GDM1 (cell line): Measurements from ENCODE around the gene RRP12.

Experiments used
- DNase-seq: peaks from one replicate; lab custom pipeline; 2025; lab: John Stamatoyannopoulos, UW

Gene RRP12

GRCh38 chr10:97335188-97335619 lies 65.9 kb downstream of the RRP12 start:
- no peak for DNase-seq

- peak; percentile 88 for DNase-seq
Observed at GRCh38 chr10:97334370-97335175, 66.6 kb downstream of the RRP12 start, which contains the start of gene FRAT2. FRAT2 (minus strand) TSS chr10:97334729; CDS start chr10:97334572, 157 bp downstream.

GRCh38 chr10:97333601-97334369 lies 67.4 kb downstream of the RRP12 start:
- peak; percentile 29 for DNase-seq

- DNase-seq = no peak
Observed at GRCh38 chr10:97333351-97333600, 67.9 kb downstream of the RRP12 start.

- DNase-seq = no peak
Observed at GRCh38 chr10:97332591-97333350, 68.4 kb downstream of the RRP12 start.

GRCh38 chr10:97331153-97331703 lies 69.9 kb downstream of the RRP12 start:
- DNase-seq = no peak

GRCh38 chr10:97329766-97330165 lies 71.4 kb downstream of the RRP12 start:
- DNase-seq = no peak

- DNase-seq = no peak
Observed at GRCh38 chr10:97328646-97329453, 72.3 kb downstream of the RRP12 start.

- no peak for DNase-seq
Observed at GRCh38 chr10:97327348-97328294, 73.5 kb downstream of the RRP12 start.

- no peak for DNase-seq
Observed at GRCh38 chr10:97325754-97326153, 75.4 kb downstream of the RRP12 start.

- no peak for DNase-seq
Observed at GRCh38 chr10:97323501-97323900, 77.6 kb downstream of the RRP12 start.

GRCh38 chr10:97321804-97322190 lies 79.3 kb downstream of the RRP12 start:
- DNase-seq = no peak

- no peak for DNase-seq
Observed at GRCh38 chr10:97321032-97321803, 79.9 kb downstream of the RRP12 start.

- DNase-seq = no peak
Observed at GRCh38 chr10:97320480-97321031, 80.6 kb downstream of the RRP12 start.

GRCh38 chr10:97319671-97320479 lies 81.3 kb downstream of the RRP12 start:
- peak; percentile 30 for DNase-seq

- DNase-seq = peak; percentile 83
Observed at GRCh38 chr10:97318772-97319651, 82.1 kb downstream of the RRP12 start, which contains the start of gene FRAT1. FRAT1 (plus strand) TSS chr10:97319271; CDS start chr10:97319454, 183 bp downstream.

GRCh38 chr10:97314671-97315070 lies 86.5 kb downstream of the RRP12 start:
- no peak for DNase-seq
